ENCODE data around the gene SCYL3.
"Not testable (repeated sequence)": the region's sequence is repeated elsewhere in the genome, so short reads cannot be mapped to it uniquely, and the experiment has no call there.

Gene SCYL3

DNA sequence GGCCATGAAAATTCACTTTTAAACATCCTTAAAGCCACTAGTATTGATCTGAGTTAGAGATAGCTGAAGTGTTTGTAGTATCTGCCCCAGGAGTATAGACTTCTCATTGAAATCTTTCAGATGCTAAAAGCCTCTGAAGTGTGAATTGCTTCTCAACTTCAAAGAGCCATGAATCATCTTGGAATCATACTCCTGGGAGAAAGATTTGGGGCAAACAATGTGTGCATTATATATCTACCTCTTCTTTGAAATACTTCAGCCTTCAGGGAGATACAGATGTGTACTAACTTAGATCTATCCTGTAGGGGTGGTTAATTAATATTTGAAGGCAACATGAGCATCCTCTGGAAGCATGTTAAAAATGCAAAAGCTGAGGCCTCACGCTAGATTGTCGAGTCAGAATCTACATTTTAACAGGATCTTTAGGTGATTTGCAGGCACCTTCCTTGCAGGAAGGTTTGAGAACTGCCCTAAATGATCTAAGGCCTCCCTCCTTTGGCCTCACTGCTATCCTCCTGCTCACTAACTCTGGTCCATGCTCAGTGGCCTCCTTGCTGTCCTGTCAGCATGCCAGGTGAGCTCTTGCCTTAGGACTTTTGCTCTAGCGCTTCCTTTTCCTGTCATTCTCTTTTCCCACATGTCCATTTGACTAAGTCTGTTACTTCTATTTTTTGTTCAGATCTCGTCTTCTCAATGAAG lies 6.0 kb upstream of the SCYL3 start:
- no peak for DNase-seq

DNA sequence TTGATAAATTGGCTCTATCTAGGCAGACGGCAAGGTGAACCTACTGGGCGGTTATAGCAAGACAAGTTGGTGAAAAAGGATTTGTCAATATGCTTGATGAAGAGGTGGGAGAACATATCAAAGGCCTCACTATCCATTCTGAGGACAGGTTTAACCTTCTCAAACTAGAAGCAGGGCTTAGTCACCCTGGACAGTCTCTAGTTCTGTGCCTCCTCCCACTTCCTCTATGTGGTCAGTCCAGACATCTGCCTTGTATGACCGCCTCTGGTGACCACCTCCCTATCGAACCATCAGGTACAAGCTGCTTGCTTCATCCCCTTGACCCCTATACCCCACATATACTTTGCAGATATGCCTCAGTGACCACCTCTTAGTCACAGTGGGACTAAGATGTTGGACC lies 2.3 kb upstream of the SCYL3 start:
- DNase-seq, result no peak

DNA sequence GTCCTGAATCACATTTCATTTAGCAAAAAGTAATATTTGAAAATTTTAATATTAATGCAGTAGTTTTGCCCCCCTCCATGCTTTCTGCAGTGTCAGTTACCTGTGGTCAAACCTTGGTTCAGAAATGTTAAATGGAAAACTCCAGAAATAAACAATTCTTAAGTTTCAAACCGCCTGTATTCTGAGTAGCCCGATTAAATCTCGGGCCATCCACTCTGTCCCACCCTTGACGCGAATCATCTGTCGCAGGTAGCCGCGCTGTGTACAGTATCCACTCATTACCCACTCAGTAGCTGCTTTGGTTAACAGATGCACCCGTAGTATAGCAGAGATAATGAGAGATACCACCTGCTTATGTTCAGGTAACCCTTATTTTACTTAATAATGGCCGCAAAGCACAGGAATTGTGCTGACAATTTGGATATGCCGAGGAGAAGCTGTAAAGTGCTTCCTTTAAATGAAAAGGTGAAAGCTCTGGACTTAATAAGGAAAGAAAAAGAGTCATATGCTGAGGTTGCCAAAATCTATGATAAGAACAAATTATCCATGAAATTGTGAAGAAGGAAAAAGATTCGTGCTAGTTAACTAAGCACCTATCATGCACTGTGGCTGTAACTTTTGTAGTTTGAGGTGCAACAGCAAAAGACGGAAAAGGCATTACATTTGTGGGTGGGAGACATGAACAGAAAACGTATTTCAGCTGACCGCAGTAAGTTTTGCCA lies 889 bp upstream of the SCYL3 start:
- DNase-seq, result peak; percentile 61

DNA sequence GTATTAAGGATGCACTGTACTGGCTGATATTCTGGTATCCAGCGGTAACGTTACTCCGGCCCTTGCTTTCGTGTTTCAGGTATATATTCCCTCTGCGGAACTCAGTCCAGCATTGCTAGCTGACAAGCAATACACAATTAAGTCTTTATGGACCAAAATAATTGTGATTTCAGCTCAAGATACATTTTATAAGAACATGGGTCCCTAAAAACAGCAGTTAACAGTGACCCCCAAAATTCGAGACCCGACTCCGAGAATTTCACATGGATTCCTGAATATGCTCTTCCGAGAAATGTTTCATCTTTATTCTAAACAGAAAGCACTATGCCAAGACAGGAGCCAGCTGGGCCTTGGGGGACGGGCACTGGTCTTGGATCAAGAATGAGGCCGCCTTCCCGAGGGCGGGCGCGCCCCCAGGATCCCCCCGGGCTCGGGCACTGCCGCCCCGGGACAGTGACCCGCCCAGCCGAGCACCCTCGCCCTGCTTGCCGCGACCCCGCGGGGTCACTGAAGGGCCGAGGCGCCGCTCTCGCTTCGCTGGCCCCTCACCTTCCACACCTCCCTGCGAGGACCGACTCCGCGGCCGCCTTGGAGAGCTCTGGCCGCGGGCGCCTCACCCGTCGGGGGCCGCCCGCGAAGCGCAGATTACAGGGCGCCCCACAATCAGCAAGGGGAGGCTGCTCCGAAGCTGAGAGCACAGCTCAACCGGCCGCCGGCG lies 610 bp downstream of the SCYL3 start:
- peak; percentile 29 for DNase-seq

DNA sequence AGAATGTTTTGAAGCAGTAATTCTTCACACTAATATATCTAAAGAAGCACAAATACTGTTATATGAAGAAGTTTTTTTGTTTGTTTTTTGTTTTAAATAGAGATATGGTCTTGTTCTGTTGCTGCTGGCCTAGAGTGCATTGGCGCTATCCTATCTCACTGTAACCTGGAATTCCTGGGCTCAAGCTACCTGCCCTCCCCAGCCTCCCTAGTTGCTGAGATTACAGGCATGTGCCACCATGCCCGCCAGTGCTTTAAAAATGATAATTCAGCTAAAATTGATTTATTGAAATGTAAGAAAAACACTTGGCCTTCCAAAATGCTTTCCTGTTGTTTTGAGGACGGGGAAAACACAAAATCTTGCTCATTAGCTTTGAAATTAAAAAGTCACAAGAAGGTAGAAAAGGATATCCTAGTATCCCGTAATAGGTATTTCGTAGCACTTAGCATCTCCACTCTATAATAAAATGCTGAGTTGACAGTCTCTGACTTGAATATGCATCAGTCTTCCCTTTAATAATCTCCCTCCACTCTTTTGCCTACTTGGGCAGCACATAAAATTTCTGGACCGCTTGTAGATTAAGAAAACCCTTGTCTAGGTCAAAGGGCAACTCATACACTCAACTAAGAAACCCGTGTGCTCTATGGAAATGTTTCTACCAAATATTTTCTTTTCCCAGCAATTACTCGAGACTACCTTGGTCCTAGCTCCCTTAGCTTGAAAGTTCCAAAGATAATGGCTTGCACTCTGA lies 1.3 kb downstream of the SCYL3 start:
- no peak for DNase-seq

DNA sequence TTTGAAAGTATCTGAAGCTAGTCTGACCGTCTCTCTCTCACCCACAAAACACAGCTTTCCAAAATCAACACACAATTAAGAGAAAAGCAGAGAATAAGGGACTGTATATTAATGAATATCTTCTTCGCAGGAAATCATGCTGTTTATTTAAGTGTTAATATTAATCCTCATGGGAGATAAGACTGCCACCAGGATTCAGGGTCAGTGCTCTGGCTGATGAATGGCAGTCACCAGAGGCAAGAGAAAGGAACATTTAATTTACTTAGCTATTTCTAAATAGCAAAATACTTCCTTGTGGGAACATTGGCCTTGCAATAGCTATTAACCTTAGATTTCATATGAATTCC lies 2.2 kb downstream of the SCYL3 start:
- DNase-seq, result no peak

DNA sequence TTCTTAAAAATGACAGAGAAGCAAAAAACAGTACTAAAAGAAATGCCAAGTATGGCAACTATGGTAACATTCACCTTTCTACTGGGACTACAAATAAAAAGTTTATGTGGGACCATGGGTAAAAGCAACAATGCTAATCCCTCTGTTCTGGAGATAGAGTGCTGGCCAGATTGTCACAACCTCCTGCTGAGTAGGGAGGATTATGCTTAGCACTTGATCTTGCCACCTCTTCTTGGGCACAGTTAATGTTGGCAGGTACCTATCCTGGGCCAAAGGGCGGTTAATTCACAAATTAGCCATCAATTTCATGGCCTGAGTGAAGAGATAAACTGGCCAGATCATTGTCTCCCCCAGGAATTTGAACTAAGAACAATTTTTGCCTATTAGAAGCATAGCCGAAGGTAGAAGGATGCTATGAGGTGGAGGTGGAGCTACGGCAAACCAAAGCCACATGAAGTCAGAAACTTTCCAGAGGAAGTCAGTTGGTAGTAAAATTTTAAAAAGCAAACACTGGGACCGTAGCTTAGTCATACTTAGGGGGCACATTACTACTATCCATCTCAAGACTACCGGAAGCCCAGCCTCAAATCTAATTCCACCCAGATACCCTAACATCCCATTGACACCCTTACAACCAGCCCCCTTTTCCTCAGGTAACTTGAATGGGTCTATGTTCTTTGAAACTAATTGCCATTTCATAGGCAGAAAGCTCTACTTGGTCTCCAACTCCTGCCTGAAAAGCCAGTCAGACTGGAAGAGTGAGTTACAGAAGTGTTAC lies 2.7 kb downstream of the SCYL3 start:
- DNase-seq, result no peak

DNA sequence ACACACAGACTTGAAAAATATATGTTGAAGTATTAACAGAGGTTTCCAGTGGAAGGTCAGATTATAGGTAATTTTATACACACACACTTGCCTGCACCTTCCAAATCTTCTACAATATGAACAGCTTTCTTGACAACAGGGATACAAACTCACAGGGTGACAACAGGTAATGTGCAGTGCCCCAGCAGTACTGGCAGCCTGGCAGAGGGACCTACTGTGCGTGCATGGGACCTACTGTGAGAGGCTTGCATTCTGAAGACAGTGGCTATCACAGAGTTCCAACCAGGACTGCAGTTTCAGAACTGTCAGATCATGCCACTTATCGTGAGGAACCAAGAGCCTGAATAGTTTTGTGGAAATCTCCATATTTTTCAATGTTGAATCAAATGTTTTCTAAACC lies 3.8 kb downstream of the SCYL3 start:
- no peak for DNase-seq

DNA sequence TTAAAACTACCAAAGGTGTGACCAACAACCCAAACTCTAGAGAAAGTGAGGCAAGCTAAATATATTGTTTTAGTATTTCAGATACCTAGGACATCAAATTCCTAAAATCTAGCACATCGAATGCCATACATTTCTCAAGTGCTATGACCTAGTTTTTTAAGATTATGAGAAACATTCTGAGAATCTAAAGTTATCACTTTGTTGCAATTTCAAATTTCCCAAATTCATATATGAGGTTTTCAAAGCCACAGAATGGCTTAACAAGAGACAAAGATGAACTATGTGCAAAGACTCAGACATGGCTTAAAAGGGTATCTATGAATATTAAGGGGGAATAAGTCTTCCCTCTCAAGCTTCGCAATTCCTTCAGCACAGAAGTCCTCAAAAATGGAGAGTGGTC lies 6.8 kb downstream of the SCYL3 start:
- no peak for DNase-seq

DNA sequence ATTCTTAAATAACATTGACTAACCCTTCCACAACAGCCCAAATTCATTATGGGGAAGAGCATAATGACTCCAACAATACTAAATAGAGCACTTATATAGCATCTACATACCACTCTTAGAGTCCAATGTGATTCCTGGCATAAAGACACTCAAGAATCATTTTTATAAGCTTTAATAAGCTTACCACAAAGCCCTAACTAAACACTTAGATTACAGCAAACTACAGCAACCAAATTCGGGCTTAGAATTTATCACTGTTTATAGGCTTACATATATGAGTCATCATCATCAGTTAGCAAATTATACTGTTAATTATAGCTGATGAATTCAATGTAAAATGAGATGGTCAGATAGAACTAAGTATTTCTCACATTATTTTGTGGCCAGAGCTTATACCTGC lies 7.3 kb downstream of the SCYL3 start:
- no peak for DNase-seq

DNA sequence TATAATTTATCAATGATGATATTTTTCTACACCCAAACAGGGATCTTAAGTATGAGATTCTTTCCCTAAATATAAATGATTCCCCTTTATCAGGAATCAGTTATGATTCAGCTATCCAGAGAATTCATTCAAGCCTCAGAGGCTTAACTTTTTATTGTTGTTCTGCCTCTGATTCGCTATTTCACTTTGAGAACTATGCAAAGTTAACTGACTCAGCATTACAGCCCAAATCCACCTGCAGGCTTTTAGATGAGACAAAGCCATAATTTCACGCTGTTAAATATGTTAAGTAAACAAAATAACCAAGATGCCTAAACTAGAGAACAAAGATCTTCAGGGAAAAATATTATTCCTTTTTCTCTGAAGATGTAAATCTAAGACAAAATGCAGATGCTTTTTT lies 8.5 kb downstream of the SCYL3 start:
- no peak for DNase-seq

DNA sequence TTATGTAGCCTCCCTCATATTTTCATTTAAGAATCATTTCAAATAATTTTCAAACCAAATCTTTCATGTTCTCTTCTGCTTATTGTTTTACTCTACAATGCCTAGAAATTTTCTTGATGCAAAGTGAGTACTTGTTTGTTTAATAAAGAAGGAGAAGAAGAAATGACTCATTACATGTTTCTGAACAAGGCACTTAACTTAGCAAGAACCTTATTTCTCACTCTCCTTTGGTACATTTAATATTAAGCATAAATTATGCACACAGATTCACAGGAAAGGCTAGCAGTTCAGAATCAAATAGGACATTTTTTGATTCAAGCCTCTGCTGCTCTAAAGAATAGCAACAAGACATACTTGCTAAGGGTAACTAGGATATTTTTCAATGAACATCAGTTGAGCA lies 9.1 kb downstream of the SCYL3 start:
- DNase-seq, result no peak

DNA sequence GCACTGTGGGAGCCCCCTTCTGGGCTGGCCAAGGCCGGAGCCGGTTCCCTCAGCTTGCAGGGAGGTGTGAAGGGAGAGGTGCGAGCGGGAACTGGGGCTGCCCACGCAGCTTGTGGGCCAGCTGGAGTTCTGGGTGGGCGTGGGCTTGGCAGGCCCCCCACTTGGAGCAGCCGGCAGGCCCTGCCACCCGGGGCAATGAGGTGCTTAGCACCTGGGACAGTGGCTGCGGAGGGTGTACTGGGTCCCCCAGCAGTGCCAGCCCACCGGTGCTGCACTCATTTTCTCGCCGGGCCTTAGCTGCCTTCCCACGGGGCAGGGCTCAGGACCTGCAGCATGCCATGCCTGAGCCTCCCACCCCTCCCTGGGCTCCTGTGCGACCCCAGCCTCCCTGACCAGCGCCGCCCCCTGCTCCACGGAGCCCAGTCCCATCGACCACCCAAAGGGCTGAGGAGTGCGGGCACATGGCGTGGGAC lies 11.6 kb downstream of the SCYL3 start:
- DNase-seq, result no peak

DNA sequence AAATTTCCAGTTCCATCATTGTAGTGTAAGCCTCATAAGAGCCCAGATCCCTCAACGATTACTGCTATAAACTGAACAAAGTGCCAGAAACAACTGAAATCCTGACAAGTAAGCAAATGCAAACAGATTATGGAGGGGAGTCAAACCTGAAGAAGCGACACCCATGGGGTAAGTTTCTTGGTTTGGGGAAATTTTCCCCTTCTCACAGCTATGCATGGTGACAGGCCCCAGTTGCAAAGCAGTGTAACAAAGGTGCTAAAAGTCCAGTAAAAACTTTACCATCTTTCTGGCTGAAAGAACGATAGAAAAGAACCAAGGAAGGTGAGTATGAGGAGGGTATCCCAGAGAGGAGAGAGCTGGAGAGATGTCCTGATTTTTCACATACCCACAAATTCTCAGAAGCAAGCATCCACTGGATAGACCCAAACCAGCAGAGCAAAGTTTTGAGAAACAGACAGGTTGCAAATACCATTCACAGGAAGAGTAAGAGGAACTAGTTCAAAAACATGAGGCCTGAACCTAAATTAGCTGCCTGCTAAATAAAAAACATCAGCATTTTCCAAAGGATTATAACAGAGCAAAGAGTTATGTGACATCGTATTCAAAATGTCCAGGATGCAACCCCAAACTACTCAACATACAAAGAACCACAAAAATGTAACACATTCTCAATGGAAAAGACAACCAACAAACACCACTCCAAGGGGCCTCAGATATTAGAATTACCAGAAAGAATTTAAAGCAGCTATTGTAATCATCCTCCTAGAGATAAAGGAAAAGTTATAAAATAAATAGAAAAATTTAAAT lies 14.5 kb downstream of the SCYL3 start:
- DNase-seq, result no peak

DNA sequence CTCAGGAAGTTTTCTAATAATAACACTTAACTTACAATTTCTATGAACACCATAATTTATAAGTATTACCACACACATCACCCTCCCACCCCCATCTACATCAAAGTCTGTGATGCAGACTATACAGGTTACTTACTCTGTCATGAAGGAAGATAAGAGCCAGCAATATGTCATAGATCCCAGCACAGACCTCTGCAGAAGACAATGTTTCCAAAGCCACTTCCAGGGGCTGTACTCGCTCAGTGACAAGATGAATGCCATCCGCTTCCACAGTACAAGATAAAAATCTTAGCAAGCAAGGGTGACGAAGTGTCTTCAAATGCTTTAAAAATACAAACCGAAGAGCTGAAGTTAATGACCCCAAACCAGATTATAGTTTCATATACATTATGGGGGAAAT lies 15.2 kb downstream of the SCYL3 start:
- DNase-seq, result no peak

DNA sequence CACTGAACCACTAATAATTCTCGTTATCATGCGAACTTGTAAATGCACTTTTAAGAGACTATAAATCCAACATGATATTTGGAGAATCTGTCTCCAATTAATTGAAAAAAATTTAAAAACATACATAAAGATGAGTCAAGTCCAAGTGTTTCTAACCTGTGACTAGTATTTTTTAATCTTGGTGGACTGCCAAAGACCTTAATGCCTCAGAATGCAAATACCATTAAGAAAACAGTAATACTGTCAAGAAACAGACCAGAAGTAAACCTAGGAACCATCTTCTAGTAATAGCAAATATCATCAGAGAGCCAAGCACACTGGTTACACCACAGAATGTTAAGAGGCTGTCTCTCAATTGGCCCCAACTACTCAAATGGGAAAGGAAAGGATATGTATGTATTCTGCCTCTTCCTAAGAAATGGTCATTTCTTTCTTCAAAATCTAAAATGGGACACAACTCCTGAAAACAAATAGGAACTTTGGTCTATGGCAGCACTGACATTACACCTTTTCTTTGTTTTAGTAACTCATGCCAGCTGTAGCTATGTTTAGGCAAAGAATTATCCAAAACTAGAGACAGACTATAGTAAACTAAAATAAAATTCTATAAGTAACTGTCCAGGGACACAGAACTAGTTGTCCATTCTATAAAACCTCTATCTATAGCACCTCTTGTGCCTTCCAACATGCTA lies 15.8 kb downstream of the SCYL3 start:
- DNase-seq, result no peak

DNA sequence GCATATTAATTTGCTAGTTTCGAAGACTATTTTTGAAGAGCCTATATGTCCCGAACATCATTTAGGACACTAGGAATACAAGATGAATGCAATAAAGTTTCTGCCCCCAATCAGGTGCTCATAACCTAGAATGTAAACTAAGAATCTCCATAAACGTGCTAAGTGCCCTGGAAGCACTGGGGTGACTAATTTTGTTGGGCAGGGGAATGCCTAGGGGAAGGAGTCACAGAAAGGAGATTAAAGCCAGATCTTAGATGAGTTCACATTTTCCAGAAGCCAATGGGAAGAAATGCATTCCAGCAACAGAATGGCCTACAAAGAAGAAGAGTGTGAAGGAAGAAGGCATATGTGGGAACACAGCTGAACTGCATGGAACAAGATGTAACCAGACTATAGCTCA lies 19.5 kb downstream of the SCYL3 start:
- DNase-seq, result no peak

DNA sequence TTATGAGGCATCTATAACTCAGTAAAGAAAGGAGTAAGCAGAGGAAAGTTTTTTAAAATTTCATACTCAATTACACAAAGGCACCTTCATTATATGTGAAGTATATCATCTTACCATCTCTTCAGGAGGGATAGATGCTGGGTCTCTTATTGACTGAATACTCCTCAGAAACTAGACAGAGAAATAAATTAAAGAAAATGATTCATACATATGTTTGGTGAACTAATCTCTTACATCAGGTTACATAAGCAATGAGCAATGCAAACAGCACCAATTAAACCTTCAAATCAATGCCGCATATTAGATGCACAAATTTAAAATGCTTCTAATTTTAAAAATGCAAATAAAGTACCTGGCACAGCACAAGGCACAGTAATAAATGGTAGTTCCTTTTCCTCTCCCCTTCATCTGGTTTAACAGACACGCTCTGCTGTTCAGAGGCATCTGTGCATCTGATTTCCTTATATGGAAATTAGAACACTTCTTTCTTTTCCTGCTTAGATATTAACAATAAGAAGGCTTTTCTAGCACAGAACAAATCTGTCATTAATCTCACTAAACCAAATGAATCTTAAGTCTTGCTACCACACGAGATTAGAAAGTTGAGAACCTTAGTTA lies 20.0 kb downstream of the SCYL3 start:
- DNase-seq, result no peak

DNA sequence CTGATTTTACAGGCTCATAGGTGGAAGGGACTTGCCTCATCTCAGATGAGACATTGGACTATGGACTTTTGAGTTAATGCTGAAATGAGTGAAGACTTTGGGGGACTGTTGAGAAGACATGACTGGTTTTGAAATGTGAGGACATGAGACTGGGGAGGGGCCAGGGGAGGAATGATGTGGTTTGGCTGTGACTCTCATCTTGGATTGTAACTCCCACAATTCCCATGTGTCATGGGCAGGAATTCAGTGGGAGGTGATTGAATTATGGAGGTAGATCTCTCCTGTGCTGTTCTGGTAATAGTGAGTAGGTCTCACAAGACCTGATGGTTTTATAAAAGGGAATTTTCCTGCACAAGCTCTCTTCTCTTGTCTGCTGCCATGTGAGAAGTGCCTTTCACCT lies 20.8 kb downstream of the SCYL3 start:
- DNase-seq, result no peak

DNA sequence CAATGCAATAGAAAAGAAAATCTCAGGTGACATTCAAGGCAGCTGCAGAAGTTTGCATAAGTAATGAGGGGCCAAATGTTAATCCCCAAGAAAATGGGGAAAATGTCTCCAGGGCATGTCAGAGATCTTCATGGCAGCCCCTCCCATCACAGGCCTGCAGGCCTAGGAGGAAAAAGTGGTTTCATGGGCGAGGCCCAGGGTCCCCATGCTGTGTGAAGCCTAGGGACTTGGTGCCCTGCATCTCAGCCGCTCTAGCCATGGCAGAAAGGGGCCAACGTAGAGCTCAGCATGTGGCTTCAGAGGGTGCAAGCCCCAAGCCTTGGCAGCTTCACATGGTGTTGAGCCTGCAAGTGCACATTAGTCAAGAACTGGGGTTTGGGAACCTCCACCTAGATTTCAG lies 21.7 kb downstream of the SCYL3 start:
- not testable (repeated sequence) for DNase-seq

DNA sequence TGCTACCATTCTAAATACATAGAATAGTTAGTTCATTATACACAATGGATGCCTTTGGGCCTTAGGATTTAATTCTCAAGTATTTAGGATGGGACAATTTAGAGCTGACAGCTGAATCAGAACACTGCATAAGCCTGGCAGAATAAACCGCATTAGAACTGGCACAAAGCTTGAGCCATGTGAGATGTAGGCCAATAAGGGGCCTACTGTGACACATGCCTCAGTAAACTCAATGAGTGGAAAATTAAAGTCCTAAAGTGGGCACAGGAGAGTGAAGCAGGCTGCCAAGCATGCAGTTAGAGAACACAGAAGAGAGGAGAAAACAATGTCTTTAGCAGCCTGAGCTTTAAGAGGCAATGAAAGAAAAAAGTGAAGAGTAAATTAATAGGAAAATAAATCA lies 24.3 kb downstream of the SCYL3 start:
- no peak for DNase-seq

All from NCI-H1105 treated with DMSO at 0.1 percent for 48 hours (cell line).